Hematopoietic multipotent progenitor cell treated with erythropoietin and hydrocortisone succinate and interleukin-3 and kit ligand, for 4 days (in vitro differentiated cells): Measurements from ENCODE around the gene CNTNAP3B.
"Not testable (repeated sequence)": the region's sequence is repeated elsewhere in the genome, so short reads cannot be mapped to it uniquely, and the experiment has no call there.

ENCODE experiments used
- DNase-seq: peaks from one replicate; pipeline ENCODE4 v3.0.0-alpha.2; 2015

Gene CNTNAP3B

DNA sequence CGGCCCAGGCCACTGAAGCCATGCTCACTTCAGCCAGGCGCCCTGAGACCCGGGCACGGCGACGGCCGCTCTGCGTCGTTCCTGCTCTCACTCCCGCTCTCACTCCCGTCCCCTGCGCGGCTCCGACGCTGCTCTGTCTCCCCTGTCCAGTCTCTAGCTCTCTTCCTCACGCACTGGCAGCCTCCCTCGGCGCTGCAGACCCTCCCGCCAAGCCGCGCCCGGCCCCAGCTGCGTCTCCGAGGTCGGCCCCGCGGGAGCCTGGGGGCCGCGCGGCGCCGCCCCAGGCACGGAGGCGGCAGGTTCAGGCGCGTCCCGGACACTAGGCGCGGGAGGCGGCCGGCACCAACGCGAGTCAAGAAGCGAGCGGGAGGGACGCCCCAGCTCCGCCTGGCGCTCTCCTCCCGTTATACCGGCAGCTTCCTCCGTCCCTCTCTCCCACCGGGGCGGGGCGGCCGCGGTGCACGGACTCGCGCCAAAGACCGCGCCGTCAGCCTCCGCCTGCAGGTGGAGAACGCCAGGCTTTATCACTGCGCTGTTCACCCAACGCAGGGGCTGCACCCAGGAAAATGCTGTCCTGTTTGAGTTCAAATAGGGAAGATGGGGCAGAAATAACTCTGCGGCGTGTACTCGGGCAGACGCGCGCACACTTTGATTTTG, at the start of gene CNTNAP3B:
CNTNAP3B (minus strand) TSS at position 354 of the 657 bp plus-strand sequence; CDS start at position 22, 332 bp downstream.
- DNase-seq = not testable (repeated sequence)

DNA sequence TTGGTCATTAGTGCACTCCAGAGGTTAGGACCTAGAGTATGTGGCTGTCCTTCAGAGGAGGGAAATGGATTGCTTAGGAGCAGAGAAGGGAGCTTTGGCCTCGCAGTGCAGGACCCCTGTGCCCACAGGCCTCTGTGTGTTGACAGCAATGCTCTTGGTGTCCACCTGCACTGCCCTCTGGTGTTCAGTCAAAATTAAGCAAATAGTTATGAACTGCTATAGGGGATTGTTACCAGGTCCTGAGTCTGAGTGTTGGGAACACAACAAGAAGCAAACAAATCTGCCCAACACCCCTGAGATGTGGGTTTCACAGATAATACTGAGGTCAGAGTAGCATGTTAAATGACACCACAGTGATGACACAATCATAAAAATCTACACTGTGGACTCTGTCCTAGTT, 31.1 kb upstream of the CNTNAP3B start:
- DNase-seq = peak; percentile 25

DNA sequence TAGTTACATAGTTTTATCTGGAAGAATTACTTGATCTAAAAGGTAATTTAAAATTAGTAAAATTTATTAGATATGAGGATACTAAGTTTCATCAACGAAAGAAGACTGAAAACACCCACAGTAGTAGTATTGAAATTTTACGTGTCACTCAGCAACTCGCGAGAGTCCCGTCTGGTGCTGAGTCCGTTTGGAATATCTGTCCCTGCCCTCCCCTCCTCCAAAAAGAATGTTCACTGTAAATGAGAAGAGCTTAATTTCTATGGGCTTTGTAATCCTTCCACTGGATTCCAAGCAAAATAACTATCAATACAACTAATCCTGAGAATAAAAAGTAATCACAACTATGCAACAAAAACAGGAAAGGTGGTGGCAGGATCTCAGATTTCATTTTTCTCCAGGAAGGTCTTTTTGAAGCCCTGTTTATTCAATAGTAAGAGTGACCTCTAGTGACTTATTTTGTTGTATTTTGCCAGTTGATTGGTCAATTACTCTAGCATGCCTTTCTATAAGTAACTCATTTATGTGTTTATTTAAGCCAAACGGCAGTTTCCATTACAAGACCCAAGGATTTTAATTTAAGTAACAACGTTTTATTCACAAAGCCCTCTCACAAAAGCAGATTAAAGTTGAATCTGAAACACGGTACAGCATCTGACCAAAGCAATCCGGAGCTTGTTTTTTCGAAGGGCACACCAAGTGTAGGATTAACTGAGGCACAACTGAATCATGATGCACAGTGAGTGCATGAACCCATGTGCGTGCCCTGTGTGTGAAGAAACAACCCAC, 2.0 kb downstream of the CNTNAP3B start:
- DNase-seq = not testable (repeated sequence)

DNA sequence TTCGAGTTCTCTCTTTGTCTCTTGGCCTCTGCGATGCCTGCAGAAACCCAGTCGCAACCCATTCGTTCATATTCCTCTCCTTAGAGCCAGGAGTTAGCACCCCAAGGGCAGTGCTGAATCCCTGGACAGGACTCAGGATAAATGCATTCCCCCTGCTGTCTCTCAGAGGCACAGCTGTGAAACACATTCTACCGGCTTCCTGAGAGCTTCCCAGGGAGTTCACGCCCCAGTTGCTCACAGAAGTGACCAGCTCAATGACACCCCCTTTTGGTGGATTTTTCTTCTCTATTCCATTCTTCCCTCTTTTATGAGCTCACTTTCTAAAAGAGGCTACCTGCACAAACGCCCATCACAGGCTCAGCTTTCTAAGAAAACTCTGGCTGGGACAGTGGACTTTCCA, 8.2 kb downstream of the CNTNAP3B start:
- not testable (repeated sequence) for DNase-seq

DNA sequence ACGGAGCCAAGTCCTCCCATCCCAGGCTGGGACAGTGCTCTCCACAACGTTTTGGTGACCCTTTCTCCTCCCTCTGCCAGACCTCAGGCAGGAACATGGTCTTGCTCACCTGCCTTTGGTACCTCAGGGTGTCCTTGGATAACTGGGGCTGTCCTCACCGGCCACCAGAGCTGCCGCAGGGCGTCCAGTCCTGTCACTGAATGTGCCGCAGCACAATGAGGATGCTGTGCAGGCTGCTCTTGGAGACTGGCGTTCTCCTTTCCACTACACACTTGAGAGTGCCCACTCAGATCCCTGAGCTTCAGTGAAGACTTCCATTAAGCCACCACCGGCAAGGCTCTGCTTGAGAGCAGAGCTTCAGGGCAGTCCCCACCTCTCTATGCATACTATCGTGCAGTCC, 33.3 kb downstream of the CNTNAP3B start:
- not testable (repeated sequence) for DNase-seq

DNA sequence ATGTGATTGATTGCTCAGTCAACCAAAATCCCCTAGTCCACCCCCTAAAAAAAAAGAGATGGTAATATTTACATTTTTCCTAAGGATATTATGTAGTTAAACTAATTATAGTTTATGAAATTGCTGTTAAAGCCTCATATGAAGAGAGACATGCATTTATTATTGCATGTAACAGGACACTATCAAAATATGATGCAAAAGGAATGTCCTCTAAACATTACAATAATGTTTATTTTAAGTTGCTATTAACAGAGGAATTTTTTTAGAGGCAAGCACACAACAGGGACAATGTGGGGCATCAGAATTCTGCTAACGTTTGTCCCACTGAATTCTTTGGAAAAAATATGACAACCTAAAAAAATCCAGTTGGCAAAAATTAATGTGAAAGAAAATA, 44.7 kb downstream of the CNTNAP3B start:
- DNase-seq = not testable (repeated sequence)

DNA sequence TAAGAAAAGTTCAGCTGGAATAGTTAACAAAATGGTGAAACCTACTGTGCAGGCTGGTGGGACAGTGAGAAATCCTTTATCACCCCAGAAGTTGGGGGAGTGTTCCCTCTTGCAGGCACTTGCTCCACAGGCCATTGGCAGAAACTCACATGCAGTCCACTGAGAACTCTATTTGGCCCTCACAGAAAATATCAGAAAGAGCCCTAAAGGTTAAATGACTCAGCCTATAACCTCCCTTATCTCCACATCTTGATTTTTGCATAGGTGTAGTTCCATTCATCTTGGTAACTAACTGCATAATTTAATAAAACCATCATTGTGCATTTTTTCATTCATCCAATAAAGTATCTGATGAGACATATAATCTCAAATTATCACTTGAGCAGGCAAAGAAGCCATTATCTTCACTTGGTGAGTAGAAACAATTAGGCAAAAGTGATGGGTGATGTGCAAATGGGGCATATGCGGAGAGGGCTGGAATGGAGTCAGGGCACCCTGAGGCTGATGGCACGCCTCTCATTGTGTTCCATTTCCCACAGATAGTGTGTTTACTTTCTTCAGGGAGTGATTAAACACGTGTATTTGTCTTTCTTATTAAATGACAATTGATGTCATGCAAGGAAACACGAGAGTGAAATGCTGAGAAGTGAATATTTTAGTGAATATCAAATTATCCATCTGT, 45.2 kb downstream of the CNTNAP3B start:
- DNase-seq = not testable (repeated sequence)

DNA sequence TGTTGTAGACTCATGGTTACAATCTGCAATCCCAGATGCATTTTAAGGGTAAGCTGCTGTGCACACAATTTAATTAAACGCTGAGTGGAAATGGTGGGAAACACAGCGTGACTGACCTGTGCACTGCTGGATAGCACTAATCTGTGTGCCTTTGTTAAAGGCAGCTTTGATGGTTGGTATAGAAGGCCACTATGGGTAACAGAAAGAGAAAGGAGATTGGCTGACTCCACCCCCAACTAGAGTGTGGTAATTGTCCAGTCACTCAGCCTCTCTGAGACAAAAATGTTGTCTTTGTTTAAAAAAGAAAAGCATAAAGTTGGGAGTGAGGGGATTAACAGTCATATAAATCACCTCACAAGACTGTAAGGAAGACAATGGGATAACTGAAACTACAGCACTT, 48.9 kb downstream of the CNTNAP3B start:
- not testable (repeated sequence) for DNase-seq

DNA sequence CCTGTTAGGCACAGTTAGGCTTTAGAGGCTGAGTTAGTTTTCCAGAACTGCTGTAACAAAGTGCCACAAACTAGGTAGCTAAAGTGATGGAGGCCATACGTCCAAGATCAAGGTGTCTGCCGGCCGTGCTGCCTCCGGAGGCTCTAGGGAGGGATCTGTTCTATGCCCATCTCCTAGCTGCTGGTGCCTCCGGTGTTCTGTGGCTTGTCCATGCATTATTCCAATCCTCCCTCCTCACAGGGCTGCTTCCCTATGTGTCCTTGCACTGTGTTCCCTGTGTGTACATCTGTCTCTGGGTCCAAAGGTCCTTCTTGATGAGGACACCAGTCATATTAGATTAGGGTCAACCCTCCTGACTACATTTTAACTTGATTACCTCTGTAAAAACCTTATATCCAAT, 54.4 kb downstream of the CNTNAP3B start:
- not testable (repeated sequence) for DNase-seq

DNA sequence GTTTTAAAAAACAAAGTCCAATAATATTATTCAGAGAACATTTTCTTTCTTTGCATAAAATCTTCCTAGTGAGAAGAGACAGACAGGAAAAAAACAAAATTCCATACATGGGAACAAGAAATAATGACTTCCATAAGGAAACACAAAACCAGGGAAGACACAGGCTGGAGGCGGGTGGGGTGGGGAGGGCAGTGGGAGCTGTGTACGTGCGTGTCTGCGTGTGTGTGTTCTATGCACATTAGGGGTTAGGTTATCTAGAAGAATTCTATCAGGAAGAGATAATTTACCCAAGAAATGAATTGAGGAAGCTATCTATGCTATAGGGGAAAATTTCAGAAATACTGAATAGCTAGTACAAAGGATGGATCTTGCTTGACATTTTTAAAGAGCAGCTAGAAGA, 58.2 kb downstream of the CNTNAP3B start:
- not testable (repeated sequence) for DNase-seq

DNA sequence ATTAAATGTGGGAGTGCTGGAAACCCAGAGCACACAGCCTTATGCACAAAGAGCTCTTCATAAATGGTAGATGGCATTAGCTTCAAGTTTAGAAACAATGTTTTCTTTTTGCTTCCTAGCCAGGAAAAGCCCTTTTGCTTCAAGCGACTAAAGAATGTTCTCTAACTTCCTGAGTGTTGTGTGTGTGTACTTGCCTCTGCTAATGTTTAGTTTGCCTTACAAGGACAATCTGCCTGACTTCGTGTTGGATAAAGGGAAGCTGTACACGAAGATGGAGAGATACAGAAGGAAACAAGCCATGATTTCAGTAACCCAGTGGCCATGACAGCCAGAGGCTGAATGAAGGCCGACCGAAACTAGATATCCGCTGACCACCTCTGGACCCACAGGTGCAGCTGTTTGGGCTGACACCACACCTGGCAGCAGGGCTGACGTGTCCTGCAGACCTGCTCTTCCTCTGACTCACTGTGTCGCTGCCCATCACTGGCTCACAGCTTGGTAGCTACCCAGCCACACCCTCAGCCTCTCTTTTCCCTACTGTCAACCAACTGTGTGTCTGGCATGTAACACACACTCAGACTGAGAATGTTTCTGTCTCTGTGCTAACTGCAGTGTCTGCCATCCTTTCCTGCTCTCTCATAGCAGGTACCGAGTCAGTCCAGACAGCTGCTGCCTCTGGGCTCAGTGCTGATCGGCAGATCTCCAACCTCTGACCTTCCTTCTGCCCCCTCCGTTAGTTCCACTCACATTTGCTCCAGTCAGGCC, 59.0 kb downstream of the CNTNAP3B start:
- DNase-seq = not testable (repeated sequence)

DNA sequence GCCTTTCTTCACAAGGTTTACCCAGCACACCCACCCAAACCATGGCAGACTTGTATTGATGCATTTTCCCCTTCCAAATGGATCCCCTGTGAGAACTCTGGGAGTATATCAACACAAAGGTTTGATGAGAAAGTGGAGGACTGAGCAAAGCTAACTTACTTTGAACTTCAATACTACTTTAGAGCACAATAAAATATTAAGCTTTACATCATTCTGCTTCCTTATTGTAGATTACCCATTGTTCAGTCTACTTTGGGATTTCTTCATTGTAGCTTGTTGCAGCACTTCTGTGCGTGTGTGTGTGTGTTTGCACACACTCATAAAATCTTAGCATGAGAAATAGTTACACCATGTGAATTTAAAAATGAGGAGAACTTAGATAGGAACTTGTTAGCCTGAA, 75.4 kb downstream of the CNTNAP3B start:
- not testable (repeated sequence) for DNase-seq

DNA sequence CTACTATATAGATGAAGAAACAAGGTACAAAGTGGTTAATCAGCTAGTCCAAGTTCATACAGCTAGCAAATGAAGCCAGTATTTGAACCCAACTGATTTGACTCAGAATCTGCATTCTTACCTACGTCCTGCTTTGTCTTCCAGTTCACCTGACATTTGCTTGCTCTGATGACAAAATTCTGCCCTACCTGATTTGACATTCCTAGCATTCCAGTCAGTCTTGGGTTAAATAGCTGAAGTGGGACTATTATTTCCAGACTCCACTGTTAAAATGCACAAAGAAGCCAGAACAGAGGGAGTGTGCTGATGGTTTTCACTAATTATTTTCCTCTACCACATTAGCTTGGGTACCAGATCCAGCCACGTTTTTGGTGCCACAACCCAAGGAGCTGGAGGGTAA, 78.5 kb downstream of the CNTNAP3B start:
- DNase-seq = not testable (repeated sequence)

DNA sequence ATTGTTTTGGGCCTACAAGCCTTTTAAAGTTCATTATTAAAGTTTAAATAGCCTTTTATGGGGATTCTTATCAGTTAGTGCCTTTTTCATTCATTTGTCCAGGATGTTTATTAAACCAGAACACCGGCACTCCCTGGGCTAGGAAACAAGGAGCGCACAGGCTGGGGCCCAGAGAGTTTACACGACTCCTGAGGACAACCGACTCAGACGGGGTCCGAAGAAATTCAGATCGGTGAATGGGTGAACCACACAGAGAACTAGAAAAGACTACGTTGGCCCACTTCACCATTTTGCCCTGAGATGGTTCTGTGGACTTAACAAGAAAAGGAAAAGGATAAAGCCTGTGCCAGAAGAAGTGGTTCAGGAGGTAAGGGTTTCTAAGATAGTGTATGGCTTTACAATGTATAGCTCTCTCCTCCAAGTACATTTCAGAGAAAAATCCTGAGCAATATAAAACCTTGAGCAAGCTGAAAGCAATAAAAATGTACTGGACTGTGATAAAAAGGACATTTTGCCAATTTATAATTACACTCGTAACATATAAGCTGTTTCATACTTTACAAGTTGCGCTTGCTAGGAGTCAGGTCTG, 84.7 kb downstream of the CNTNAP3B start:
- DNase-seq = not testable (repeated sequence)

DNA sequence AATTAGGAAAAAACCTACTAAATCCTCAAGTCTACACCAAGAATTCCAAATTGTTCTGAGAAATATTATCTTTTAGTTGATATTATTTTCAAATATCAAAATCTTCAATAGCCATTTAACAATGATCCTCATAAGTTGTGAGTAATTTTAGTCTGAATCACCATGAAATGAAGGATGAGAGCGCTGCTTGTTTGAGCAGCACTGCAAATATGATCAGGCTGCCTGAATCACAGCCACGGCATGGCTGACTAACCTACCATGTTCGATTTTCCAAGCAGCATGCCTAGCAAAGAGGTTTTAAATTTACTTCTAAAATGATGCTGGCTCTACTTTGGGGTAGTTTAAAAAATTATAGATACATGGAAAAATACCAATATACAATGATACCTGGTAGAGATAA, 95.7 kb downstream of the CNTNAP3B start:
- DNase-seq = not testable (repeated sequence)

DNA sequence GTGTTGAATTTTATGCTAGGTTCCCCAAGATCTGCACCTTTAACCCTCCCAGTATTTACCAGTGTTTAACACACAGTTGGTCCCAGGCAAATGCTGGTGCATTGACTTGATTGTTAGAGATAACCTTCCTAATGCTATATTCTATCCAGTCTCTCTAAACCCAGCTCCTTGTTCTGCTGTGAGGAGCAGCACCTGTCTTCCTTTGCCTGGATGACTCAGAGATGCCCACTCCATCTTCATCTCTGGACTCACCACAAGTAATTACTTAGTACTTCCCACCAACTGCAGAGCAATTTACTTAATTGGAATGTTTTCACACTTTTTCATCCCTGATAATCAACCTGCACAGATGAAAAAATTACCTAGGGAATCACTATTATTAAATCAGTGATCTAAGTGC, 108.6 kb downstream of the CNTNAP3B start:
- not testable (repeated sequence) for DNase-seq

DNA sequence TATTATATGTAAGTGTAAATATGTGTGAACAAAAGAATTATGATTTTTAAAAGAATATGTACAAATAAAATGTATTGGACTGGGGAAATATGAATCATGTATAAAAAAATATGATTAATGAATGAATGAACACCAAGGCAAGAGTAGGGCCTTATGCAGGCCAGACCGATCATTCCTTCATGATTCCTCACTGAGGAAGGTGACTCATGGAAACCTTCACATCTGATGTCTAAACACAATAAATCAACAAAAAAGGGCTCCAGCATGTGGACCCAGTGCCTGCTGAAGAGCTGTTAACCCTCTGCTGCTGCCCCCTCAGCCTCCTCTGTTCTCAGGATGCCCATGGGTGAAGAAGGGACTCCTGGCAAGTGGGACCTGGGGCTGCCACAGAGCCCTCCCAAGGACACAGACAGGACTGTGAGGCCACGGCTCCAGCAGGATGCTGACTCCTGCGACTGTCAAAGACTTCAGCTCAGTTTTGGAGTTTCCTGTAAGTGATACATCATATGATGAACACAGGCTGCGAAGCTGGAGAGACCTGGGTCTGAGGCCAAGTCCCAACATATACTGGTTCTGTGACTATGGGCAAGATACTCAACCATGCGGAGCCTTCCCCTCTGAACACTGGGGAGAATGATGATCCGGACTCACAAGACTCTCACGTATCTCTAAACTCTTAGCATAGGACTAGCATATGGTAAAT, 110.9 kb downstream of the CNTNAP3B start:
- not testable (repeated sequence) for DNase-seq

DNA sequence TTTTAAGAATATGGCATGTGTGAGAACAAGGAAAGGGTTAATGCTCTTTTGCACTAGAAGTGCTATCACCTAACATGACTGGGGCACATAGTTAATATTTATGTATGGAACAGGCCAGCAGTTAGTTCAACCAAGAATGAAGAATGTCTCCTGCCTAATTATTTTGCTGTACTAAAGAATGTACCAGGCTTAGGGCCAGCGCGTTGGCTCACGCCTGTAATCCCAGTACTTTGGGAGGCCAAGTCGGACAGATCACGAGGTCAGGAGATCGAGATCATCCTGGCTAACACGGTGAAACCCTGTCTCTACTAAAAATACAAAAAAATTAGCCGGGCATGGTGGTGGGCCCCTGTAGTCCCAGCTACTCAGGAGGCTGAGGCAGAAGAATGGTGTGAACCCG, 114.9 kb downstream of the CNTNAP3B start:
- not testable (repeated sequence) for DNase-seq

DNA sequence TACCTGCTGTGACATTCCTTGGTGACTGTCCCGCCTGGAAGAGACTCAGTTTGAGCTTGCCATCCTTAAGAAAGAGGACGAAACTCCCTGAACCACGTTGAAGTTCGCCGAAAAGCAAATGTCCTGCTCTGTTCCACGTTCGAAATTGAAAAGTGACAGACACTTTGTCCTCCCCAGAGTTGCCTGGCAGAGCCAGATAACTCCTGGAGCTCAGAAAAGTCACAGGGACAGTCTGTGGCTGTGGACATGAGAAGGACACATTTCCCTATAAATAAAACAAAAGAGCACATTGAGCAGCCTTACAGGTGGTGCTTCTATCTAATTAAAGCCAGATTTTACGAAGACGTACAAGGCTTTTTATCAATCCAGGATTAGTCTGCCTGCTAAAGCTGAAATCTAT, 137.6 kb downstream of the CNTNAP3B start:
- DNase-seq = not testable (repeated sequence)

DNA sequence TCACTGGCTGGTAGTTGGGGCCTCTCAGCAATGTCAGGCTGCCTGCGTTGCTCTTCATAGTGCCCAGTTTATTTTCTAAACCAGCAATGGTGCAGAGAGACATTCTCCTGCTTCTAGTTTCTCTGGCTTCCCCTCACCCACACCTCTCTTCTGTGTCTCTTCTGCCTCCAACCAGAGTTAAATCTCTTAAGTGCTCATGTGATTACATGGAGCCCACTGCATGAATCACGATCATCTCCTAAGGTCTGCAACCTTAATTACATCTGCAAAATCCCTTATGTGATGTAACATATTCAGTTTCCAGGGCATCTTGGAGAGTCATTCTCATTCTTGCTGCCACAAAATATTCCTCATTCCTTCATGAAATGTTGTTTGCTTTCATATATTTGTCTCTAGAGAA, 149.0 kb downstream of the CNTNAP3B start:
- DNase-seq = not testable (repeated sequence)

DNA sequence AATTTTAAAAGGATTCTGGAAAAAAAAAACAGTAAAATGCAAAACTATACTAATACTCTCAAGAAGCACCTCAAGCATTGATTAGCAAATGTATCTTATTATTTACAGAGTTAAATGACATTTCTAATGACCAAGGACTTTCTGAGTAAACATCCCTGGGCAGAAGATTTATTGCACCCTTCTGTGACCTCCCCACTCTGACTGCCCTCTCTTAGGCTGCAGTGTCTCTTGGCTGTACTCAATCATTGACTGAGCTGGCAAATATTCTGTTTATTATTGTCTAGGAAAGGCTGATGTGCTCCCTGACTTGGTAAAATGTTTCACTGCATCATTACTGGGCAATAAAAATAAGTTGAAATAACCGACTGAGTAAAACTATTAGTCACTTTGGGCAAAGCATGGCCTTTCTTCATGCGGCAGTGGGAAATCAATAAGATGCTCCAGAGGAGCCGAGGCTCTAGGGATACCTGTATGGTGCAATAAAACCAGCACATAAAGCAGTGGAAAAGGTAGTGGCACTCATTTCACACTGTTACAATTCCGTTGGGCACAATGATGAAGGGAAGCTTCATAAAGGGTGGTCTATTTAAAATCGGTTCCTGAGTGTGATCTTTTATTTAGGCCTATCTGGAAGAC, 151.1 kb downstream of the CNTNAP3B start:
- not testable (repeated sequence) for DNase-seq
